Sciatic nerve (tissue), 2 donors: Measurements from ENCODE around the gene HOXC10. TPM values are rescaled to one million over a fixed set of nuclear protein-coding genes. Genes with fewer than 3 reads are reported as not detected.

Experiments used
- ATAC-seq: fragments of 200-7000 bp; cut with Tn5 transposase; one replicate; pipeline ENCODE4 v1.9.1; 2020; ENCODE audit warnings: mild to moderate bottlenecking, moderate library complexity
- DNase-seq: peaks from one replicate; pipeline ENCODE4 v3.0.0-alpha.2; 2020; ENCODE audit warnings: low spot score
- intact Hi-C: fragments of 100-400 bp; cut with DNase I; formaldehyde crosslinking; loops from one replicate; pipeline ENCODE4 v1.14.2; 2022
- total RNA-seq: library from RNA; stranded (reverse); fragmentation: NEBNext Ultra II Directional; extraction: Animal tissue kit (Norgen Biotek cat#: 25700); gene quantifications from one replicate; pipeline ENCODE4 v1.2.1, GENCODE V29; 2021
- donor health status: DM: no; HTN: no; CAD: no.
- donor health status: DM: no; HTN: no; CAD: no.

The HOXC10 gene
- total RNA-seq, 1 donor from 2014 or later, result 17.2 TPM

DNA sequence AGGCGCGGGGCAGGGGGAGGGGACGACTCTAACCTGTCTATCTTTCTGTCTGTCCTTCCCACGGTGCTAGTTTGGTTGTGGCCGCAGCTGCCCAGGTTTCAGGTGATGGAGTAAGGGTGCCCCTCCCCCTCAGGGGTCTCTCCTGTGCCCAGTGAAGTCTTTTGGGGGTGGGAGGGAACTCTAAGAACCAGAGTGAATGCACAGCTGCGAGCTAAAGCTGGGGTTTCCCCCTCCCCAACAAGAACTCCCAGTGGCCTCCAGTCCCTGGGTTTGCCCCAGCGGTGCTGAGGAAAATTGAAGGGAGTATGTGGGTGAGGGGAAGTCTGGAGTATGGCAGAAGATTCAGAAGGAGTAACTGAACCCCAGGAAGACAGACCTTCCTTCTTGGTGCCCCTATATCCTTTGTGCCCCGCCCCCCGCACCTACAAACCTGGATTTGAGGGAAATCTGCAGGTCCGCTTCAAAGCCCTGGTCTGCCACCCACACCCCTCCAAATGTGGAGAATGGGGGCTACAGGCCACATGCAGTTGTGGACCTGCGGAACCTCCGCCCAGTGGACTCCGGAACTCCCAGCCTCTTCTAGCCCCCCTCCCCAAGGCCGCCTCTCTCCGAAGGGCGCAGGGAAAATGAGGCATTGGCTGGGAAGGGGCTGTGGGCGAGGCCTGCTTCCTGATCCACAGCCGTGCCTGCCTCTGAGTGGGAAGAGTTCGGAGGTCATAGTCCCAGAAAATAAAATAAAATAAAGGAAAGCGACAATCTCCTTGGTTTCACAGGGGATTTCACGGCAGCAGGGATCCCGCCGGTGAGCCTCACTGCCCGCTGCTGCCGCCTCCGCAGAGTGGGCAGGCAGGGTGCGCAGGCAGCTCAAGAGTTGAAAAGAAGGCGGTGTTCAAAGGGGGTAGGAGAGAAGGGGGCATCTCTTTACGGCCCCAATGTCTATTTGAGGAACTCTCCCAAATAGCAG, 11.6 kb downstream of the HOXC10 start:
- intact Hi-C loops, result no loop called here
- ATAC-seq, result no peak
- no peak for DNase-seq

DNA sequence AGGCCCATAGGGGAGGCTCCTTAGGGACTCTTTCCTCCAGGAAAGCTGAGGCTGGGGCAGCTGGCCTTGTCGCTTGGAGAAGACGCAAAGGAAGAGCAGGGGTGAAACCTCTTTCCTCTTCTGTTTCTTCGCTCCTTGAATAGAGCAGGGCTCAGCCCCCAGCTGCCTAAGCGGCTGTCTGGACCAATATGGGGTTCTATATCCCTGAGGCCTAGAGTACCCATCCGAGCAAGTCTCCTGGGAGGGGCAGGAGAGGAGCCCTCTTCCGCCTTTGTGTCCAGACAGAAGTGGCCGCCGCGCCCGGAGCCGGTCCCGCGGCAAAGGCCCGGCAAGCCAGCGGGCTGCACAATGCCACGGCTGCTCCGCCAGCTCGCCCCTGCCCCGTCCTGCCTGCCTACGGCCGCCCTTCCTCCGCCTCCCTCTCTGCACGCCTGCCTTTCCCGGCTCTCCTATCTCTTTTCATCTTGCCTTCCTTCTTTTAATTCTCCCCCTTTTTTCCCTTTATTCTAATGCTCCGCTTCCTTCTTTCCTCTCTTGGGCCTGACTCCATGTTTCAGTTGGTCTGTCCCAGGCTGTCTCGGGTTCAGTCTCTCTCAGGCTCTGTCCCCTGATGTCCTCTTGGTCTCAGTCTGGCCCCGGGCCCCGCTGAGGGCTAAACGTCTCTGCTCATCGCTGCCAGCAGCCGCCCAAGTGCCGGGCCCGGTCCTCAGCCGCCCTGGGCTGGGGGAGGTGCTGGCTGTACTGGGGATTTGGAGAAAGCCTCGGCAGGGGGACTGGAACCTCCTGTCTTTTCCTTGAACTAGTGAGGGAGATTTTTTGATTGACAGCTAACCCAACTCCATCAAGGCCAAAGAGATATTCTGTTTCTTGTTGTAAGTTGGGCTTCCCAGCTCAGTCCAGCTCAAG, 12.5 kb downstream of the HOXC10 start:
- no peak for ATAC-seq
- intact Hi-C loops, result no loop called here
- DNase-seq, result no peak

DNA sequence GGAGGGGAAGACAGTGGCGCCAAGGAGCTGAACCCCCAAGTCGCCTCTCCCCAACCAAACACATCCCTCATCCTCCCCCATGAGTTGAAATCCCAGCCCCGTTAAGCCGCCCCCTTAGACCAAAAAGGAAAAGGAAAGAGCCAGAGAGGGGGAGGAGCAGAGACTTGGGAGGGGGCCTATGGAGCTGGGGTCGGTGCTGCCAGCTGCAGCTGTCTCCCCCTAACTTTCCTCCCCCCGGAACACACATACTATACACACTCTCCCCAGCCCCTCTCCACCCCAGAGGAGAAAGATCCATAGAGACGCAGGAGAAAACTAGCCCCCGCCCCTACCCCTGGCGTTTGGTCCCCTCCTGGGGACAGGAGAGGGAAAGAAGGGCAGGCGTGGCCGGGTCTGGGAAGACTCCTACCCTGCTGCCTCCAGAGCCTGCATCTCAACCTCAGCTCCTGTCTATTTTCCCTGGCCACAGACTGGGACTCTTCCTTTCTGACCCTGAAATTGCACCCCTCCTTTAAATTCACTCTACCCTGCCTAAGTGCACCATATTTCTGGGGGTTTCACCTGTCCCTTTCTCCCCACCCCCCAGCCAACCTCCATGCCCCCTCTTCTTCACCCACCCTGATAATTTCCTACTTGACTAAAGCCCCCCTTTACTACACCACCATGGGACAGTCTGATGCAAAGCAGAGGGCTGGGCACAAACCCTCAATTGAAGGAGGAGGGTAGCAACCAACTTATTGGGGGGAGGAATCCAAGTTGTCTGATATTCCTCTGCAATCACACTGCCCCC, 13.4 kb downstream of the HOXC10 start:
- DNase-seq (no peak), ATAC-seq (no peak)
- intact Hi-C loops, result no loop called here

DNA sequence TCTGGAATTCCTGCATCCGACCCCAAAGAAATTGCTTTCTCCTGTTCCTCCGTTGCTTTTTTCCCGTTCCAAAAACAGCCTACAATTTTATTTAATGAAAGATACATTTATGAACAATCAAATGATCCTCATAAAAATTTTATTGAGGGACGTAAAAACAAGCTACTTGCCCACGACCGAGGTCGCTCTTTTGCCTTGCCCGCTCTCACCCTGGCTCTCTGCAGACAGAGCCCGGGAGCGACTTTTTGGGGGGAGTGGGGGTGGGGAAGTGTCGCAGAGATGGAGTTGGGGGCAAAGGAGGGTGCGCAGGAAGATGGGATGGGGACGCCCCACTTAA, 13.9 kb downstream of the HOXC10 start:
- DNase-seq (no peak), ATAC-seq (no peak)
- intact Hi-C loops, result no loop called here

DNA sequence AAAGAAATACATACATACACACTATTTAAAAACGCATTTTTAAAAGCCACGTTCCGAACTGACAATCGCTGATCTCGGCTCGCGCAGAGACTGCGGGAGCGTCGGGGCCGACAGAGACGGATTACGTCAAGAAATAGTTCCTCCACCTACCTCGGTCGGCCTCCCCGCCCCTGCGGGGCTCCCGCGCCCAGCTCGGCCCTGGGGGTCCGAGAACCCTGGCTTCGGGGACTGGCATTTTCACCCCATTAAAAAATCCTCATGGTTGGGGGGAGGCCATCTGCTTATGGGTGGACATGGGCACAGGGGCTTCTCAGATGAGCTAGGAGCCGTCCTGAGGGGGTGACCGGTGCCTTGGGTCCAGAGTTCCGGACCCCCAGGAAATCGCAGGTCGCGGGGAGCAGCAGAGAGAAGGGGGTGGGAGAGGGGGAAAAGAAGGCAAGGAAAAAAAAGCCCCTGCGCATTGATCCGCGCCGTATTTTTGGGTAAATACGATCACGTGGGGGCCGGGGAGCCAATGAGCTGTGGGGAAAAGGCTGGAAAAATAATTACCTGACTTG, 14.7 kb downstream of the HOXC10 start:
- intact Hi-C loops, result no loop called here
- DNase-seq (peak; percentile 88), ATAC-seq (peak; percentile 47)

DNA sequence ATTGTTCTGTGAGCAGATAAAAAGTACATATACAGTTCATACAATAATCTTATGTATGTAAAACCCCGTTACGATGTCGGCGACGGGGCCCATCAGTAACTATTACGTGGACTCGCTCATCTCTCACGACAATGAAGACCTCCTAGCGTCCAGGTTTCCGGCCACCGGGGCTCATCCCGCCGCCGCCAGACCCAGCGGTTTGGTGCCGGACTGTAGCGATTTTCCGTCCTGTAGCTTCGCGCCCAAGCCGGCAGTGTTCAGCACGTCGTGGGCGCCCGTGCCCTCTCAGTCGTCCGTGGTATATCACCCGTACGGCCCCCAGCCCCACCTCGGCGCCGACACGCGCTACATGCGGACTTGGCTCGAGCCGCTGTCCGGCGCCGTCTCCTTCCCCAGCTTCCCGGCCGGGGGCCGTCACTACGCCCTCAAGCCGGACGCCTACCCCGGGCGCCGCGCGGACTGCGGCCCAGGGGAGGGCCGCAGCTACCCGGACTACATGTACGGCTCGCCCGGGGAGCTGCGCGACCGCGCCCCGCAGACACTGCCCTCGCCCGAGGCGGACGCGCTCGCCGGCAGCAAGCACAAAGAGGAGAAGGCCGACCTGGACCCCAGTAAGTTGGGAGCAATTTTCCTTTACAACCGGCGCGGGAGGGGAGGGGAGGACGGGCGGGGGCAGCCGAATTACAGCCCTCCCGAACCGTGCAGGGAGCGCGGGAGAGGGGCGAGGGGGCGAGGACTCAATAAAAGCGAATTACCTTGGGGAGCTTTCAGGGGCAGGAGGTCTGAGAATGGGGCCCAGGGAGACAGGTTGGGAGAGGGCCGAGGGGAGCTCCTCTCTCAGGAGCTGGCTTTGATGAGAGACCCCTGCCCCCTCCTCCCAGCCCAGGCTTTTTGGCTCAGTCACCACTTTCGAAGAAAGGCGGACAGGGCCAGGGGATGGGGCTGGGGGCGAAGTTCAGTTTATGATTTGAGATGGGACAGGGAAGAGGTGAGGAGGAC, 15.5 kb downstream of the HOXC10 start, which contains the start of gene HOXC9:
TSS of gene HOXC9 (plus strand) at position 46 of the 999 bp plus-strand sequence. CDS start at position 74, 28 bp downstream.
- ATAC-seq (peak; percentile 24), DNase-seq (no peak)
- intact Hi-C loops, result no loop called here

DNA sequence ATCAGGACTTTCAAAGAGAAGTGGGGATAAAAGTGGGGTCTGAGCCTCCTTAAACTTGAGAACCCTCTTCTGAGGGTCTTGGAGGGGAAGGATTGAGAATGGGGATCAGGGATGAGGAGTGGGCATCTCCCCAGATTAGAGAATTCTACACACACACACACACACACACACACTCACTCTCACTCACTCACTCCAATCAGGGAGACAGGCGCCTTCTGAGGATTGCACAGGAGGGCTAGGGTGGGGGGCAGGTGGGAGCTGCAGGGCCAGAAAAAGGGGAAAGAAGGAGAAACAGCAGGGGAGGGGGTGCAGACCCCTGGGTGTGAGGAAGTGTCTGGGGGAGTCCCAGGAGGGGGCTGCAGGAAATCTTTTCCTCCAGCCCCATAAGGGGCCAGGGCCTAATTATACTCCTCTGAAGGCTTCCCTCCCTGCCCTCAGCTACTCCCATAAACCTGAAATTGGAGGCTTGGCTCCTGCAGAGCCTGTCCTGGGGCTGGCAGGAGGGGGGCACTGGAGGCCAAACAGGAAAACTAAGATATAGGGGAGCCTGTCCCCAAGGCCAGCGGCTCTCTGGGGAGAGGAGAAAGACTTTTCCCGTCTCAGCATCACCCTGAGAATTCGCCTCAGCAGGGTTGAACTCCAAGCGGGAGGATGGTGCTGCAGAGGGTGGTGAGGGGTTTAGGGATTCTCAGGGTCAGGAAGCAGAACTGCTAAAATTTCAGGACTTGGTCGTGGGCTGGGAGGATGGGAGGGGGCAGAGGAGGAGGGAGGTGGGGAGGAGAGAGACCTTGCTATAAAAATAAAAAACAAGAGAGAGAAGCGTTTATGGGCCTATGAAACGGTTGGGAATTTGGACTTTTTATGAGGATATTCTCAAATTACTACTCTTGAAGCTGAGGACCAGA, 16.6 kb downstream of the HOXC10 start:
- ATAC-seq, result no peak
- DNase-seq, result no peak
- intact Hi-C loops, result no loop called here

DNA sequence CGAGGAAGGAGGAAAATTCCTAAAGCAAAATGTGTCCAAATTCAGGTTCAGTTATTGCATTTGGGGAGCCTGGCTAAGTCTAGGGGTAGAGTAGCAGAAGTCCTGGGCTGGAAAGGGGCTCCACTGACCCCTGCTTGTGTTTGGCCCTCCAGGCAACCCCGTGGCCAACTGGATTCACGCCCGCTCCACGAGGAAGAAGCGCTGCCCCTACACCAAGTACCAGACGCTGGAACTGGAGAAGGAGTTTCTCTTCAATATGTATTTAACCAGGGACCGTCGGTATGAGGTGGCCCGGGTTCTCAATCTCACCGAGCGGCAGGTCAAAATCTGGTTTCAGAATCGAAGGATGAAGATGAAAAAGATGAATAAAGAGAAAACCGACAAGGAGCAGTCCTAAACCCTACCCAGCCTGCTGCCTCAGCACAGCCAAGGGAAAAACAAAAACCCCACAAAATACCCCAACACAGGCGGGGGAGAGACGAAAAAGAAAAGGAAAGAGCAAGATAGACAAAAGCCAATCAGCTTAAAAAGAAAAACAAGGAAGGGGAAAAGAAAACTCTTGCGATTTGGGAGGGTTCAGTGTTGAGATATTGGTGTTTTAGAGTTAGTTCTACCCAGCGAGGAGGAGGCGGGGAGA, 17.4 kb downstream of the HOXC10 start:
- intact Hi-C loops, result no loop called here
- no peak for DNase-seq
- ATAC-seq, result no peak

DNA sequence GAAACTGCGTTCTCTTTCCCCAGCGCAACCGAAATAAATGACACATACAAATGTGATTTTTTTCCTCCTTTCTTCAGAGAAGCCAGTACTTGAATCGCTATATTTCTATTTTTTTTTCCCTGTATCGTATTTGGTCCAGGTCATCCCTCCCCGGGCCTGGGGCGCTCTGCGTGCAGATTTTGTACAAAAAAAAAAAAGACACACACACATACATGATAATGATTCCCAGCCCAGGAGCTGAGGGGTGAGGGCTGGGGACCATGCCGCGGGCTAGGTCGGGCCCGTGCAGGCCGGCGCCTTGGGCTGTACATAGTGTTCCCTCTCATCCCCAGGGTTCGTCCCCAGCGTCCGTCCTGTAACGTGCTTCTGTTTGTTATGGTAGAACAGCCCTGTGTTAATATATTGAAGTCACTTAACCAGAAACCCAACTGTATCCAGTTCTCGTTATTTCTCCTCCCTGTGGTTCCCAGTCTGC, 18.0 kb downstream of the HOXC10 start:
- intact Hi-C loops, result no loop called here
- DNase-seq (no peak), ATAC-seq (no peak)

DNA sequence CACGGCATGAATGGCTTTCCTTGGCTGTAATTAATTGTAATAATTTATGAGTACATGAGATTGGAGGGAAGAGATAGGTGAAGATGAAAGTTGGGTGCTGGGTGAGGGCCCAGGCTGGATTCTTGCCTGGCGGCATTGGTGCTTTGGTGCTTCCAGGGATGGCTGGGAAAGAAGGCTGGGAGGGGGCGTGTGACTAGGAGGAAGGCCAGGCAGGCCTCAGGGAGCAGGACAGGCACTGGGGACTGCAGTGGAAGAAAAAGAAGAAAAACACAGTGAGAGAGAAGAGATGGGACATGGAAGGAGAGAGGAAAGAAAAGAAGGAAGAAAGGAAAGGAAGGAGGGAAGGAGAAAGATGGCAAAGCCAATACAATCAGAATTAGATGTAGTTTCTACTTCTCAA, 18.7 kb downstream of the HOXC10 start:
- intact Hi-C loops, result no loop called here
- no peak for DNase-seq
- no peak for ATAC-seq

DNA sequence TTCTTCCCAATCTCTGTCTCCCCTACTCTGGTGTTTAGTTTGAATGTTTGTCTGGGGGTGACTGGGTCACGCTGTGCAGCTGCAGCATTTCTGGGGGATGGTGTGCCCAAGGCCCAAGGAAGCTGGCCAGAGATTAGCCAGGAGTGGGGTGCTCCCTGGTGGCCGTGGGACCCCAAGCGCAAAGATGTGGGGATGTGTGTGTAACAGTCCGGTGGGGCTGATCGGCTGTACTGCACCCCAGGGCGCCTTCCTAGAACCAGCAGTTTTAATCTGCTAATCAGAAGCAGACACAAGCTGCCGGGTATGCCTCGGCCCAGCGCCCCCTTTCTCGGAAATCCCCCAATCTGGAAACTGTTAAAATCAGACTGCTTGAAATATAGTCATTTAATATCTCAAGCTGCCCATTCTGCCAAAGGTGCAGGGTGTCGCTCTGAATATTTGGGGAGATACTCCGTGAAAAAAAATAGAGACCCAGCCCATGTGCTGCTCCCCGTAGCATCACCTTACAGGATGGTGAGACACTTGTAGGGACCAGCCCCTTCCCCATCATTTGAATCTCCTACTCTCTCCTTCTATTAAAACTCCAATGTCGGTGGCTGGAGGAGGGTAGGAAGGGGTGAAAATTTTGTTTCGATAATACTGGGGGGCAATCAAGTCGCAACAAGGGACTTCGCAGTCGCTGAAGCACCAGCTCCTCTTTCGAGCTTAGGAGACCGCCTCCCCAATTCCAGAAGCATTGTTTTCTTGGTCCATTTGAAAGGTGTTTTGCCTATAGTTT, 19.3 kb downstream of the HOXC10 start:
- intact Hi-C loops, result no loop called here
- no peak for DNase-seq
- ATAC-seq, result no peak

DNA sequence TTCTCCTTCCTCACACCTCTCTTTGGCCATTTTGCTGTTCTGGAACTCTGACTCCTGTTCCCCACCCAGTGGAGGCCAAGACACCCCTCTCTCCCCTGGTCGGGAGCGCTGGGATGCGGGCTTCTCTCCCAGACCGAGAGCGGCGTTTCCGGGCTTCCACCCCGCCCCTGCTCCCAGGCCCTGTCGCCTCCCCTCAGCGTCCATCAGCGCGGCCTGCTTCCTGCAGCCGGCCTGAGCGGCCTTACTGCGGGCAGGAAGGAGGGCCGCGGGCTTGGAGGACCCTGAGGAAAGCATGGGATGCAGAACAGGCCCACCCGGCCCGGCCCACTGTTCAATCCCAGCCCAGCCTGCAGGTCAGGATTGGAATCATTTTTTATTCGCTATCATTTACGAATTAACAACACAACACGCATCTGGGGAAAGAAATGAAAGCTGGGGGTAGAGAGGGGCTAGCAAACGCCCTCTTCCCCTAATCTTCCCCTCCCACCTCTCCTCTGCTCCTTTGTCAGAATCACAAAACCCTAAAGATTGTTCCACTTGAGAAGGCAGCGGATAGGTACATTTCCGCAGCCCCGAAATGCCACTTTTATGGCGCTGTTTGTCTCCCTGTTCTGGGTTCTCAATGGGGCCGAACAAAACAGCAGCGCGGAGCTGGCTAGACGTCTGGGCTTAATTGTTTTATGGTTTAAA, 20.0 kb downstream of the HOXC10 start:
- ATAC-seq, result peak; percentile 68
- intact Hi-C loops, result loop anchor here (5.0 kb wide), 1 partner anchor 197 kb away; no protein-coding TSS in a partner anchor
- DNase-seq, result no peak

DNA sequence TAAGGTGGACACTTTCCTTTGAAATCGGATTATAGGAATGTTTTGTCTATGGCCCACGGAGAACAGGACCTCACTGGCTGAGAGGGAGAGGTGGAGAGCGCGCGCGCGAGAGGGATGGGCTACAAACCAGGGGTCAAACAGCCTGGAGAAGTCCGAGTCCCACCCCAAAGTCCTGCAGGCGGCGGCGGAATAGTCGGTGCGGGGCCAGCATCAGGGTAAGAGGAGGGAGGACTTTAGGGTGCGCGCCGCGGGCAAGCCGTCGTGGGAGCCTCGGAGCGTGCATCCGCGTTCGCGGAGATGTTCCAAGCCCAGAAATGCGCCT, 20.5 kb downstream of the HOXC10 start:
- ATAC-seq (peak; percentile 37), DNase-seq (no peak)
- intact Hi-C loops, result loop anchor here (5.0 kb wide), 1 partner anchor 197 kb away; no protein-coding TSS in a partner anchor

DNA sequence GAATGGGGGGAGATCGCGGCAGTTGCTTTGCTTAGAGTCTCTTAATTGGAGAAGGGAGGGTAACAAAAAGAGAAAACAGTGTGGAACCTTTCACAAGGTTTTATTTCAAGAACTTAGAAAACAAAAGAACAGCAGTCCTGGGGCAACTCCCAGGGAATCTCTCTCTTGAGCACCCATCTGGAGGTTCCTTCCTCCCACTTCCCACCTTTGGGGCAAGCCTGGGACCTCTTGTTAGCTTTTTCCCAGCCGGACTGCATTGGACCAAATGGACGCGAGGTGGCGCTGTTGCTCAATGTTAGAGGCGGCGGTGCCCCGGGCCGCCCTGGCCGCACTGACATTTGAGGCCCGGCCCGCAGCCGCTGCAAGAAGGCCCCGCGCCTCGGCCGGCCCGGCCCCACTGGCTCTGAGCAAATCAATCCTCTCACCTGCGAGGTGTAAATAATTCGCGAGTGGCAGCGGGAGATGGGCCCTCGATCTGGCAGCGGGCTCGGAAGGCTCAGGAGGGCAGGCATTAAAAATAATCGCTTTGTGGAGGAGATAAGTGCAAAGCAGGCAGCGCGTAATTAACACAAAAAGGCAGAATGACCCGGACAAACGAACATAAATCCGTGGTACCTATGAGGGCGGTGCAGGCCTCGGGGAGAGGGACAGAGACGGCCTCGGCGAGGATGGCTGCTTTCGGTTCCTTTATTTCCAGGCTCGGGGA, 21.1 kb downstream of the HOXC10 start:
- intact Hi-C loops, result loop anchor here (5.0 kb wide), 1 partner anchor 196 kb away; no protein-coding TSS in a partner anchor
- DNase-seq (peak; percentile 96), ATAC-seq (peak; percentile 82)
